ENCODE results near the gene ZNF41.

The ZNF41 gene

GRCh38 chrX:47484885-47485284 lies 1.9 kb upstream of the ZNF41 start:
- TF ChIP-seq, protein P1, sequence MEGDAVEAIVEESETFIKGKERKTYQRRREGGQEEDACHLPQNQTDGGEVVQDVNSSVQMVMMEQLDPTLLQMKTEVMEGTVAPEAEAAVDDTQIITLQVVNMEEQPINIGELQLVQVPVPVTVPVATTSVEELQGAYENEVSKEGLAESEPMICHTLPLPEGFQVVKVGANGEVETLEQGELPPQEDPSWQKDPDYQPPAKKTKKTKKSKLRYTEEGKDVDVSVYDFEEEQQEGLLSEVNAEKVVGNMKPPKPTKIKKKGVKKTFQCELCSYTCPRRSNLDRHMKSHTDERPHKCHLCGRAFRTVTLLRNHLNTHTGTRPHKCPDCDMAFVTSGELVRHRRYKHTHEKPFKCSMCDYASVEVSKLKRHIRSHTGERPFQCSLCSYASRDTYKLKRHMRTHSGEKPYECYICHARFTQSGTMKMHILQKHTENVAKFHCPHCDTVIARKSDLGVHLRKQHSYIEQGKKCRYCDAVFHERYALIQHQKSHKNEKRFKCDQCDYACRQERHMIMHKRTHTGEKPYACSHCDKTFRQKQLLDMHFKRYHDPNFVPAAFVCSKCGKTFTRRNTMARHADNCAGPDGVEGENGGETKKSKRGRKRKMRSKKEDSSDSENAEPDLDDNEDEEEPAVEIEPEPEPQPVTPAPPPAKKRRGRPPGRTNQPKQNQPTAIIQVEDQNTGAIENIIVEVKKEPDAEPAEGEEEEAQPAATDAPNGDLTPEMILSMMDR (conservative IDR thresholded peaks at IDR 0.05; ENCODE audit: low read depth, low read length), result no peak
- no peak overlapping the region for H3K4me3 ChIP-seq (ENCODE audit: low read length)
- DNase-seq (ENCODE audit: low read depth), result no peak

GRCh38 chrX:47483306-47484268 lies 565 bp upstream of the ZNF41 start:
- TF ChIP-seq, protein P1 (conservative IDR thresholded peaks at IDR 0.05; ENCODE audit: low read depth, low read length), result no peak
- DNase-seq (ENCODE audit: low read depth), result no peak
- H3K4me3 ChIP-seq (ENCODE audit: low read length), result peak overlapping the region; percentile 66

DNA sequence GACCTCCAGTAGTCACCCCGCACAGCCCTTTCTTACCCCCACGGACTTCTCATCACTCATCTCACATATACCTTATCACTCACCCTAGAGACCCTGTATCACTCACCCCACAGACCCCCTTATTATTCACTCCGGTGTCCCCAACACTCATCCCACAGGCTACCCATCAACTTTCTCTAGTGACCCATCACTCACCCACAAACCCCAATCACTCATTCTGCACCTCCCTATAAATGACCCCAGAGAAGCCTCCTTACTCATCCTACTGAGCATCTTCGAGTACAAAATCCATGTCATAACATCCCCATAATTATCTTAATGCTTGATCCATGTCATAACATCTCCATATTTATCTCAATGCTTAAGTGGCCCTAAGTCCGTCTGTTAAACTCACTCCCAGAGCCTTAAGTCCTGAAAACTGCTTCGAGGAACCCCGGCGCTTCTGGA lies 934 bp downstream of the ZNF41 start:
- peak overlapping the region; percentile 66 for H3K4me3 ChIP-seq (ENCODE audit: low read length)
- no peak for DNase-seq (ENCODE audit: low read depth)
- TF ChIP-seq, protein P1 (conservative IDR thresholded peaks at IDR 0.05; ENCODE audit: low read depth, low read length), result no peak

DNA sequence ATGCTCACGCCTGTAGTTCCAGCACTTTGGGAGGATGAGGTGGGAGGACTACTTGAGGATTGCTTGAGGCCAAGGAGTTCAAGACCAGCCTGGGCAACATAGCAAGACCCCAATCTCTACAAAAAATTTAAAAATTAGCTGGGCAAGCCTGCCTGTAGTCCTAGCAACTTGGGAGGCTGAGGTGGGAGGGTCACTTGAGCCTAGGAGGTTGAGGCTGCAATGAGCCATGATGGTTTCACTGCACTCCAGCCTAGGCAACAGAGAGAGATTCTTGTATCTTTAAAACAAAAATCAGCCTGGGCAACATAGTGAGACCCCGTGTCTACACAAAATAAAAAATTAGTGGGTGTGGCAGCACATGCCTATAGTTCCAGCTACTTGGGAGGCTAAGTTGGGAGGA lies 1.9 kb downstream of the ZNF41 start:
- H3K4me3 ChIP-seq (ENCODE audit: low read length), result no peak overlapping the region
- TF ChIP-seq, protein P1 (conservative IDR thresholded peaks at IDR 0.05; ENCODE audit: low read depth, low read length), result no peak
- no peak for DNase-seq (ENCODE audit: low read depth)

- no peak for DNase-seq (ENCODE audit: low read depth)
- TF ChIP-seq, protein P1 (conservative IDR thresholded peaks at IDR 0.05; ENCODE audit: low read depth, low read length), result no peak
- H3K4me3 ChIP-seq (ENCODE audit: low read length), result no peak overlapping the region
These were observed 2.4 kb downstream of the ZNF41 start for GRCh38 chrX:47480576-47480975.

- no peak for DNase-seq (ENCODE audit: low read depth)
- TF ChIP-seq, protein P1 (conservative IDR thresholded peaks at IDR 0.05; ENCODE audit: low read depth, low read length), result no peak
These were observed 7.5 kb downstream of the ZNF41 start for GRCh38 chrX:47475476-47475875.

GRCh38 chrX:47467106-47467505 lies 15.9 kb downstream of the ZNF41 start:
- TF ChIP-seq, protein P1 (conservative IDR thresholded peaks at IDR 0.05; ENCODE audit: low read depth, low read length), result no peak
- no peak for DNase-seq (ENCODE audit: low read depth)
- H3K4me3 ChIP-seq (ENCODE audit: low read length), result no peak overlapping the region

More at GRCh38 chrX:47475476-47475875, 7.5 kb downstream of the ZNF41 start:
- H3K4me3 ChIP-seq (ENCODE audit: low read length), result no peak overlapping the region
